ENCODE measurements around the gene GRB14.
"Not testable (repeated sequence)": the region's sequence is repeated elsewhere in the genome, so short reads cannot be mapped to it uniquely, and the experiment has no call there.

The GRB14 gene

GRCh38 chr2:164620873-164621763, at the start of gene GRB14:
TSS of gene GRB14 (minus strand) at chr2:164621482. CDS start at chr2:164621309, 173 bp downstream.
- DNase-seq, result no peak

GRCh38 chr2:164669291-164669690, 48.0 kb upstream of the GRB14 start:
- no peak for DNase-seq

GRCh38 chr2:164667566-164667965, 46.3 kb upstream of the GRB14 start:
- DNase-seq, result no peak

GRCh38 chr2:164664070-164664469, 42.8 kb upstream of the GRB14 start:
- DNase-seq, result no peak

GRCh38 chr2:164662868-164663631, 41.8 kb upstream of the GRB14 start:
- no peak for DNase-seq

GRCh38 chr2:164662066-164662465, 40.8 kb upstream of the GRB14 start:
- DNase-seq, result no peak

- DNase-seq, result no peak
Observed at GRCh38 chr2:164661349-164661748, 40.1 kb upstream of the GRB14 start.

- no peak for DNase-seq
Observed at GRCh38 chr2:164657129-164657528, 35.8 kb upstream of the GRB14 start.

- DNase-seq, result no peak
Observed at GRCh38 chr2:164655750-164656149, 34.5 kb upstream of the GRB14 start.

GRCh38 chr2:164655336-164655735, 34.1 kb upstream of the GRB14 start:
- DNase-seq, result no peak

GRCh38 chr2:164651361-164651760, 30.1 kb upstream of the GRB14 start:
- DNase-seq, result no peak

- DNase-seq, result no peak
Observed at GRCh38 chr2:164644036-164644700, 22.9 kb upstream of the GRB14 start.

GRCh38 chr2:164642946-164643555, 21.8 kb upstream of the GRB14 start:
- DNase-seq, result no peak

- DNase-seq, result no peak
Observed at GRCh38 chr2:164642268-164642667, 21.0 kb upstream of the GRB14 start.

GRCh38 chr2:164628319-164628718, 7.0 kb upstream of the GRB14 start:
- DNase-seq, result not testable (repeated sequence)

- no peak for DNase-seq
Observed at GRCh38 chr2:164625378-164625971, 4.2 kb upstream of the GRB14 start.

- DNase-seq, result no peak
Observed at GRCh38 chr2:164624316-164624715, 3.0 kb upstream of the GRB14 start.

GRCh38 chr2:164622338-164623106, 1.2 kb upstream of the GRB14 start:
- DNase-seq, result no peak

GRCh38 chr2:164621764-164622105, 453 bp upstream of the GRB14 start:
- no peak for DNase-seq

GRCh38 chr2:164620457-164620856, 825 bp downstream of the GRB14 start:
- no peak for DNase-seq

- DNase-seq, result no peak
Observed at GRCh38 chr2:164617466-164617865, 3.8 kb downstream of the GRB14 start.

All from stimulated activated CD4-positive, alpha-beta T cell treated with anti-CD3 and anti-CD28 coated beads, Interleukin-4, amount 100 ng/mL, for 24 hours (primary cell).